EL (cell line): ENCODE results near the gene GLRX5.
"Not testable (repeated sequence)": the region's sequence is repeated elsewhere in the genome, so short reads cannot be mapped to it uniquely, and the experiment has no call there.

Experiments used
- DNase-seq: peaks from one replicate; pipeline ENCODE4 v3.0.0-alpha.2; 2016

GLRX5 gene

DNA sequence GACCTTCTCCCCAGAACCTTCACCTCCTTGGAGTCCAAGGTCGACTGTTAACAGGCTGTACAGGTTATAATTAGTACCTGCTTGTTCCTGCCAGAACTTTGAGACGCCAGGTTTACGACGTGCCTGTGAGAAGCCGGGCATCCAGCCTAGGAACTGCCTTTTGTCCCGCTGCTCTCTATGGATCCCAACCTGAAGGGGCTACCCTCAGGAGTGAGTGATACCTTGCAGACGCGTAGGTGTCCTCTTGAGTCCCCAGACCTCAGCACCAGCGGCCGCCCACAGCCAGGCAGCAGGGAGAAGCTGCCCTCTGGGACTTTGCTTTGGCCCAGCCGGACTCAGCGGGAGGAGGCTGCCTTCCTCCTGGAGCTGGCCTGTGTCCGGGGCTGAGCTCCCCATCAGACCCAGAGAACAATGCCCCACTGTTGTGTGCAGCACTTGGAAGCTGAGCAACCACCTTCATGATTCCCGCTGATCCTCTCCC lies 34.6 kb upstream of the GLRX5 start:
- DNase-seq, result no peak

DNA sequence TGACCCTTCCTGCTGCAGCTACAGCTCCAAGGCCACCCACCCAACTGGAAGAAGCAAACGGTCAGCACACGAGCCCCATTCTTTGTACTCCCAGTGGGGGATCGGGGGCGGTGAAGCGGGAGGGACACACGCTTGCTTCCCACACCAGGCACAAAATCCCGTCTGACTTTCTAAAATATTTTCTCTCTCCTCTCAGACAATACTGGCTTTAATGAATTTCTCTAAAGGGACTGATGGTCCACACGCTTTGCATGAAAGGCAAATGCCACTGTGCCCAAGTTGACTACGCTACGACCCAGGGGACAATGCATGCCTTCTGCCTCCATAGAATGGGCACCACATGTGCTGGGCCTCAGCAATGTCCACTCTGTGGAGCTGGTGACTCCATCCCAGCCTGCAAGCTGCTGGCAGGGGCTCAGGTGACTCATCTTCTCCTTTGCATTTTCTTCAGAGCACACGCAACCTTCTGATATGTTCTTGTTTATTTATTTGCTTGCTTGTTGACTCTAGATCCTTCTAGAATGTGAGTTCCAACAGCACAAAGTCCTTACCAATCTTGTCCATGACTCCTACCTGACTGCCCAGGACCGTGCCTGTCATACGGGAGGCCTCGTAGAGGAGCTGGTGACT lies 34.0 kb upstream of the GLRX5 start:
- DNase-seq, result peak; percentile 86

DNA sequence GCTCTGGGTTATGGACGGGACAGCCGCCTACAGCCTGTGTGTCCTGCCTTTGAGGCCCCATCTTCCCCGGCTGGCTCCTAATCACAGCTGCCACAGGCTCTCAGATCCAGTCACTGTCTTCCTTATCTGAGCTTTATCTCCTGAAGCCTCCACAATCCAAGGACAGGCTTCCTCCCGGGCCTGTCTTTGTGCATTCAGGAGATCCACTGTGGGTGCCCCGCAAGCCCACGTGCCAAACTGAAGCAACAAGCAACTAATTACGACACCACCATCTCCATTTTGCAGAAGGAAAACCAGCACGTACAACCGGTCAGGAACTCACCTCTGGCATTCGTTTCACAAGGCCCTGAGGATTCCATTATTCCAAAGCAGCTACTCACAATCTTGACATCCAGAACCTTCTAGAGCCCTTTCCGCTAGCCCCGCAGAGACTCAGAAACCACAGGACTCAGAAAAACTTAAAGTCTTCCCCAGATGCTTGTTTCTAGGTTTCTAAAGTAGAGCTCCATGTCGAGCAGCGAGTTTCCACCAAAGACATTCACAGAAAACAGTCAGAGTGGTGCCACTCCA lies 32.4 kb upstream of the GLRX5 start:
- DNase-seq, result no peak

DNA sequence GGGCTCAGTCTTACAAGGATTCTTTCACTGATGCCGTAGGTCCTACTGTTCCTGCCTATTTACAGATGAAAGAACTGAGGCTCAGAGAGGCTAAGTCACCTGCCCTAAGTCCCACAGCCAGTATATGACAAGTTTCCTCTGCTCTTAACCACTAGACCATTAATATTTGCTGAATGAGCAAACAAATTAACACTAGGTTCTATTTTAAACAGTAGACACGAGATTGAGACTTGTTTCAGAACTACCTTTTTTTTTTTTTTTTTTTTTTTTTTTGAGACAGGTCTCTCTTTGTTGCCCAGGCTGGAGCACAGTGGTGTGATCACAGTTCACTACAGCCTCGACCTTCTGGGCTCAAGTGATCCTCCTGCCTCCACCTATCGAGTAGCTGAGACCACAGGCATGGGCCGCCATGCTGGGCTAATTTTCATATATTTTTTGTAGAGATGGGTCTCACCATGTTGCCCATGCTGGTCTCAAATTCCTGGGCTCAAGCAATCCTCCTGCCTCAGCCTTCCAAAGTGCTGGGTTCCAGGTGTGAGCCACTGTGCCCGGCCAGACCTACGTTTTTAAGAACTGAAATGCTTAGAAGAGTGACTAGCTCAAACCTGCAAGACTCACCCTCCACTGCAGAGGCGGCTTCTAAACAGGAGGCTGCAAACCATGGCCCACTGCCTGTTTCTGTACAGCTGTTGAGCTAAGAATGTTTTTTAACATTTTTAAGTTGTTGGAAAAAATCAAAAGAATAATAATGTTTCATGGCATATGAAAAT lies 31.3 kb upstream of the GLRX5 start:
- no peak for DNase-seq

DNA sequence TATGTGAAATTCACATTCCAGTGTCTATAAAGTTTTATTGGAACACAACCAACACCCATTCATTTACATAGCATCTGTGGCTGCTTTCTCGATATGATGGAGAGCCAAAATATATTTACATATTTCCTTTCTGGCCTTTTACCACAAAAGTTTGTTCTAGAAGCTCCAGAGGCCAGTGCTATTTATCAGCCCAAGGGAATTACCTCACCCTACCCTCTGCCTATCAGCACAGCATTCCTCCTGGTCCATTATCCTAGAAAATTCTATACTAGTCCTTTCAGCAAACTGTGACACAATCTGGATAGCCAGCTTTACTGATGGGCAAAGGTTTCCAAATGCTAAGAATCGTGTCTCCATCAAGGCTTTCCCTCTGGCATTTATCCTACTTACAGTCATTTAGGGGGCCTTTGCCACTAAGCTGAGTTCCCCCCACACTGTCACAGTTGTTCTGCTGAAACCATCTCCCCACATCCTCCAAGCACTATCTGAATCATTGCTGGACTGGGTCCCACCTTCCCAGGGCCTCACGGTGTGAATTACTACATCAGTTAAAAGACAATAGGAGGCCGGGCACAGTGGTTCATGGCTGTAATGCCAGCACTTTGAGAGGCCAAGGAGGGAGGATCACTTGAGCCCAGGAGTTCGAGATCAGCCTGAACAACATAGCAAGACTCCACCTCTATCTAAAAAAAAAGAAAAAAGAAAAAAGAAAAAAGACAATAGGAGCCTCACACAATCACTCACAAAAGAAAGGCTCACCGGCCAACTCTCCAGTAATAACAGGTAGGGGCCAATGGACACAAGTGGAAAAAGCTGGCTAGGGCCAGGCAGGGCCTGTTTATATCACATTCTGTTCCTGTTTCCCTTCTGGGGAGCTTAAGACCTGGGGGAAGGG lies 30.5 kb upstream of the GLRX5 start:
- peak; percentile 60 for DNase-seq

DNA sequence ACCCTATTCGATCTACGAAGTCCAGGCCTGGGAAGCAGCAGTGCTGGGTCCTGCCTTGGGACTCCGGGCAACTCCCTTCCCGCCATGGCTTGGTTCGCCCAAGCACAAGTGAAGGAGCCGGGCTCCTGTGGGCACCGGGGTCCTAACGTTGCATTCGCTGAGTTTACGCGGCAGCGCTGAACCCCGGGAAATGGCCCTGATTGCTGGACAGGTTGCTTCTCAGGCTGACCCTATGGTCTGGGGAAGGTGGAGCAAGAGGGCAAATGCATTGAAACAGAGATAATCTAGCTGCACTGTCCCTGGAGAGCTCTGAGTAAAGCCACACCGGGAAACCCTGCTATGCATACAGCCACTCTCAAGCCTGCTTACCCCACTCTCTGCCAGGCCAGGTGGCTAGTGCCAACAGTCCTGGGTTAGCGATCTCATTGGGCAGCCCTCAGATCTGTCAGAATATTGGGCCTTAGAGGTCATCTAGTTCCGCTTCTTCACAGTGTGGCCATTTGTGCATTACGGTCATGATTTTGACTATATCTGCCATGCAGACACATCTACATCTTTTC lies 29.7 kb upstream of the GLRX5 start:
- DNase-seq, result no peak

DNA sequence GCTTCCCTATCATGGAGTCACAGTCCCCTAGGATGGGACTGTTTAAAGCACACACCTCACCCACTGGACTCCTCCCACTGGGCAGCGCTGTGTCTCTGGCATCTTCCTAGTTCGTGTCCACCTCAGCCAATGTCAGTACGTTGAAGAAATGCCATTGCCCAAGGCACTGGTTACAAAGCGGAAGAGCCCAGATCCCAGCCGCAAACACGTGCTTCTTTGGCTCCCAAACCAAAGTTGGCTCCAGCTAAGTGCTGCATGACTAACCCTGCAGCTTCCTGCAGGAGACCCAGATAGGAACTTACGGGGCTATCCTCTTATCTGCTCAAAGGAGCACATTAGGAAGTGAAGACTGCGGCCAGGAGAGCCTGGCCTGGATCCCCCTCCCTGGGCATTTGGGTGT lies 27.7 kb upstream of the GLRX5 start:
- peak; percentile 98 for DNase-seq

DNA sequence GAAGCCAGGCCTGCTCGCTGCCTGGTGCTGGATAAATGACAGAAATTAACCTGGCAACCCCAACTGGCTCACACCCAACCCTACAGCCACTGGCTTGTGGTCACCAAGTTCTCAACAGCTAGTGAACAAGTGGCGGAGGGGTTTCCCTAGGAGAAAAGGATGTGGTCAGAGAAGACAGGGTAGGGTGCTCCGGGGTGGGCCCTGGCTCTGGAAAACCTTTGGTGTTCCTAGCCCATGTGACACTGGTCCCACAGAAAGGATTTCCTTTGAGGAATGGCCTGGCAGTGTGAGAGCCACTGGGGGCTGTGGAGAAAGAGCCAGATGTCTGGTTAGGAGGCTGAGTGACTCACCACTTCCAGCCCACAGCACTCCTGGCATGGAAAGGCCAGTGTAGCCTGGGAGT lies 27.1 kb upstream of the GLRX5 start:
- DNase-seq, result peak; percentile 88

DNA sequence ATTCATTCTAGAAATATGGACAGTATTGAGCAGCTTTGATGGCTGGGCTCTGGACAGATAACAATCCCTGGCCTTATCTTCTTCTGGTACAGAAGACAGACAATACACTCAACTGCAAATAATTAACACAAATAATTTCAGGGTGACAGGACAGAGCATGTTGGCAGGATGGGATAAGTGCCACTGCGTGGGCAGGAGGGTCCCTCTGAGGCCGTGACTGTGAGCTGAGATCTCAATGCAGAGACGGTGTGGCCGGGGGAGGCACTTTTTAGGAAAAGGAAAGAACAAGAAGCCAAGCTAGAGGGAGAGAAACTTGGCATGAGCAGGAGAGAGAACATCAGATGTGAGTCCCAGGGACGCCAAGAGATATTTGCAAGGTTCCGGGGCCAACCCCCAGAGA lies 26.5 kb upstream of the GLRX5 start:
- DNase-seq, result no peak

DNA sequence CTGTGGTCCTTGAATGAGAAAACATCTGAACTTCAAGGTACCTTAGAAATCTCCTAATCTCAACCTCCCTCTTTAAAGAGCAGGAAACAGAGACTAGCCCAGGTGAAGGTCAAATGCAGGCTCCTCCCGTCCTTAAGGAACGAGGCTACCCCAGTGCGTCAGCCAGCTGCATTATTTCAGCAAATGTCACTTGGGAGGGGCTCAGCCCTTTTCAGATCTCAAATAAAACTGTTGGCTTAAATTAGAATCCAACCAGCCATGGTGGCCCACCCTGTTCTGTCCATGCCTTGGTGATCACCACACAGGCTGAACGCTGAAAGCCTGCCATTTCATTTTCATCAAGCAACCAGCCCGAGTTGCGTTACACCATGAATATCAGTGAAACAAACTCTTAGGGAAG lies 25.4 kb upstream of the GLRX5 start:
- DNase-seq, result no peak

DNA sequence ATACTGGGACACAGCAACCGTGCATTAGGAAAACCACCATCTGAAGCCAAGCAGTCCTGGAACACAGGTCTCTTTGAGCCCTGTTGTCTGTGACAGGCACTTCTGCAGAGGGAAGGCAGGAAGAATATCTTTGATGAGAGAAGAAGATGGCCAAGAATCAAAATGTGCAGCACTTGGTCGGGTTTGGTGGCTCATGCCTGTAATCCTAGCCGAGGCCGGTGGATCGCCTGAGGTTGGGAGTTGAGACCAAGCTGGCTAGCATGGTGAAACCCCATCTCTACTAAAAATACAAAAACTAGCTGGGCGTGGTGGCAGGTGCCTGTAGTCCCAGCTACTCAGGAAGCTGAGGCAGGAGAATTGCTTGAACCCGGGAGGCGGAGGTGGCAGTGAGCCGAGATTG lies 24.5 kb upstream of the GLRX5 start:
- not testable (repeated sequence) for DNase-seq

DNA sequence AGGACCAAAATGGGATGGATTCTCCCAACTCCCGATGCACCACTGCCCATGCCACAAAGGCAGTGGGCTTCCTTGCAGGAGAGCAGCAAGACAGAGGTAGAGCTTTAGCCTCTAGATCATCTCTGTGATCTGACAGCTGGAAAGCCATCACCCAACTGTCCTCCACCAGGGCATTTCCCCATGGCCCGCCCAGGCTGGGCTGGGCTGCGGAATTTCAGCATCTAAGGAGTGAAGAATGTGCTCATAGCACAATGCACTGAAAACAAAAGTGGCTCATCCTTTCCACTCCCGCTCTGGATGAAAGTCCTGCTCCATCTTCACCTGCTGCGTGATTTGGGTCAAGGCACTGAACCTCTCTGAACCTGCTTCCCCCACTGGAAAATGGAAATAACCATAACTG lies 24.0 kb upstream of the GLRX5 start:
- no peak for DNase-seq

DNA sequence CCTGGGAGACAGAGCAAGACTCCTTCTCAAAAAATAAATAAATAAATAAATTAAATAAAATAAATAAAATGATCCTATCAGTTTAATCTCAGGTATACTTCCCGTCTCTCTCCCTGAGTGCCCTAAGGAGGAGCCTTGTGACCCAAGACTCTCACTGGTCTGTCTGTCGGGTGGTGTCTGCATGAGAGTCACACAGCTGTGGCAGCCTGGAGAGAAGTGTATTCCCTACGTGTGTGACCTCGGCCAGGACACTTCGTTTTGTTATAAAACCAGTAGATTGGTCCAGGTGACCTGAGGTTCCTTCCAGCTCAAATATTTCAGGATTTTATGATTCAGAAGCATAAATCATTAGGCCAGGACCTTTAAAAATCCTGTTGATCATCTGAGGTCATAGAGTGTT lies 23.2 kb upstream of the GLRX5 start:
- DNase-seq, result no peak

DNA sequence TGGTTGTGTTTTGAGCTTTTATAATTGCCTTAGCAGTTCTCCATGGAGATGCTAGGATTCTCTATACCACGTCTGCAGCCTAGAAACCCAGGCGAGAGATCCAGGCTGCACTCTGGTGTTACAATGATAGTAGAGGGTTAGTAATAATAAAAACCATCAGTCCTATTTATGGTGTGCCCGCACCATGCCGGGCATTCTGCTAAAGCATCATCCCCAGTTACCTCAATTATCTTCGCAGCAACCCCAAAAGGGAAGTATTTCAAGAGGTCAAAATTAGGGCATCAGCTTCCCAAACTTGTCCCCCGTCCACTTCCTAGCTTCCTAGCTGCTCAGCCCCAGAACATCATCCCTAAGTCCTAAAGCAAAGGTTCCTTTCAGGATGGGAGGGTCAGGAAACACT lies 21.6 kb upstream of the GLRX5 start:
- DNase-seq, result no peak

DNA sequence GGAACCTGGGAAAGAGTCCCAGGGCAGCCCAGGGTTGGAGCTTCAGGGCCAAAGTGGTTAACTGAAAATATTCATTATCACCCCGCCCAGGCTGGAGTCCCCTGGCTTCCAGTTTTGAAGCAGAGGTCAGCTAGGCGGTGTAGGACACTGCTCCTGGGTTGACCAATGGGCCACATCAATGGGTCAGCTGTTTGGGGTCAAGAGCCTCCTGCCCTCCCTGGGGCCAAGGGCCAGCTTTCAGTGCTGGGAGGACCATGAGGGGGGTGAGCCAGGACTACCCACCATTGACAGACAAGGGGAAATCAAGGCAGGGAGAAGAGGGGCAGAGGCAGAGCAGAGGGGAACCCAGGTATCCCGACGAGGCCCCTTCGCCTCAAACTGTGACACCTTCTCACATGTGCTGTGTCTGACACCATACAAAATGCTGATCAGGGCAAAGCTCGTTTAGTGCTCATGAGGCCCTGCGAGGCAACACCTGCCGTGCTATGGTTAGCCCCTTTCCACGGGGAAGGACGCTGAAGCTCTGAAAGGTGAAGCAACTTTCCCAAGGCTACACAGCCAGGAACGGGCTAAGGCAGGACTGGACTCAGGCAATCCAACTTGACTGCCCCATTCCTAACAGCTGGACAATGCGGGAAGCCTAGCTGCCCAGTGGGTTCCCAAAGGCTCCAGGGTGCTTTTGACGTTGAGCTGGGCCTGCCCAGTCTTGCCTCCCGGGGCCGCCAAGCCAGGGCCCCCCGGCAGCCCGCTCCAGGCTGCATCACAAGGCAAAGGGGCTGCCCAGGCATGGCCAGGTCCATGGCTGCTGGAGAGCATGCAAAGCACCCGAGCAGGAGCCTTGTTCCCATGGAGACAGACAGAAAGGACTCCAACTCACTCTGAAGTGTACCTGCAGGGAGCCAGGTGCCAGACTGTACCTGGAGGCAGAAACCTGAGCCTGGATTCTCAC lies 20.4 kb upstream of the GLRX5 start:
- DNase-seq, result no peak

DNA sequence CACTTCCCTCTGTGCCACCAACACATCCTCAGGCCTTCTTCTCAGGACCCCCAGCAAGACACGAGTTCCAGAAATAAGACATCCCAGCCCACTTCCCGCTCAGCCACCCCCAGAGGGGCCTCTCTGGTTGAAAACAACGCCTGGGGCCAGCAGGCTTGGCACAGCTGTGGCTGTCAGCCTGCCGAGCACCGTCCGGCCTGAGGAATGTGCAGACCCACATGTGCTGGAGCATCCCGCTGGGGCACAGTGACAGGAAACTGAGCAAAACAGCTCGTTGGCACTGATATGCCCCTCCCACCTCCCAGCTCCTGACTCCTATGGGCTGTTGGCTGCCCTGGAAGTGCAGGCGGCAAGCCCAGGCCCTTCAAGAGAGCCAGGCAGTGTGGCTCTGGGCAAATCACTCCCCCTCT lies 19.8 kb upstream of the GLRX5 start:
- DNase-seq, result peak; percentile 84

DNA sequence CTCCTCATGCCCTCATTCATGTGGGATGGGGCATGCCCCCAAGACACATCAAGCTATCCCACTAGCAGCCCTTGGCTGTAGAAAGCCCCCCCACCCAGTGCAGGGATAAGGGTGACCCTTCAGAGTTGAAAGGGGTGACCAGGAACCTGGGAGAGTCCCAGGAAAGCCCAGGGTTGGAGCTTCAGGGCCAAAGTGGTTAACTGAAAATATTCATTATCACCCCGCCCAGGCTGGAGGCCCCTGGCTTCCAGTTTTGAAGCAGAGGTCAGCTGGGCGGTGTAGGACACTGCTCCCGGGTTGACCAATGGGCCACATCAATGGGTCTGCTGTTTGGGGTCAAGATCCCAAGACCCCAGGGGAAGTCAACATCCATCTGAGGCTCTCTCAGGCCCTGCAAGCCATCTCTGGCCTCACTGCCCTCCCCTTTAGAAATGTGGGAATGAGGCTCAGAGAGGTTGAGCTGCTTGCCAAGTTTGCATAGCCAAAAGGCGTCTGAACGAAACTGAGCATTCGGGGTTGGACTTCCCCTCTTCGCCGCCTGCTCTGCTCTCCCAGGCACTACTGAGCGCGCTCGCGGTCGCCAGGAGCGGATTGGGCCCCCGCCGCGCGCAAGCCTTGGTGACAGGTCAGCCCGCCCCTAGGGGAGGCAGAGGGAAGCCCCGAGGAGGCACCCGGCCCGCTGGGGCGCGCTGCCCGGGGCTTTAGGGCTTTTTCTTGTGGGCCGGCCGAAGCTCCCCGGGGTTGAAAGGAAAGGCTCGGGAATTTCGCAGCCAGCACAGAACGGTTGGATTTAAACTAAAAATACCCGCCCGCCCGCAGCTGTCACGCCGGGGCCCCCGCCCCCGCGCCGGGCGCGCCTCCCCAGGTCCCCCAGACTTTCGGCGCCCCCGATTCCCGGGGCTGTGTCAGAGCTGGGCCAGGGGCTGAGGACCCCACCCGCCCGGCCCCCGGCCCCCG lies 19.0 kb upstream of the GLRX5 start:
- DNase-seq, result peak; percentile 72

DNA sequence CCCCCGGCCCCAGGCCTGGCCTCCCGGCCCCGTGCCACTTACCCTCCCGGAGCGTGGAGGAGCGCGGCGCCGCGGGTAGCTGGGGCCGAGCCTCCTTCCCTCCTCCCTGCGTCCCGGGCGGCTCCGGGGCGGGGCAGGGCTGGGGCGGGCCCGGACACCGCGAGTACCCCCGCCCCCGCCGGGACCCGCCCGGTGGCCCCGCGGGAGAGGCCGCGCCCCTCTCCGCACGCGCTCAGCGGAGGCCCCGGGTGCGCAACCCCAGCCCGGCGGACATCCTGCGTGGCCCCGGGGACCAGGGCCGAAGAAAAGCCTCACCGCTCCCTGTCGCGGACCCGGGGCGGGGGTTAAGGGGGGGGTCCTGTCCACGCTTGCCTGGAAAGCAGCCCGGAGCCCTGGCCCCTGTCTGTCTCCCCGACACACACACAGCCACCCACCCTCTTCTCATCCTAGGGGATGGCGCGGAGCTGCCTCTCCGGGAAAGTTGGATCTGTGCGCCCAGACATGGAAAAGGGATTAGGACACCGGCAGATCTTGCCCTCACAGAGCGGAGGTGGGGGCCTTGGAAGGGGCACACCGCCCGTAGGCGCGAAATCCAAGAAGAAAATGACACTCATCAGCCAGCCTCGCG lies 18.2 kb upstream of the GLRX5 start, which contains the start of gene SYNE3:
TSS of gene SYNE3 (minus strand) at position 97 of the 628 bp plus-strand sequence. CDS start 40,829 bp downstream, outside the sequence.
- DNase-seq, result peak; percentile 56

DNA sequence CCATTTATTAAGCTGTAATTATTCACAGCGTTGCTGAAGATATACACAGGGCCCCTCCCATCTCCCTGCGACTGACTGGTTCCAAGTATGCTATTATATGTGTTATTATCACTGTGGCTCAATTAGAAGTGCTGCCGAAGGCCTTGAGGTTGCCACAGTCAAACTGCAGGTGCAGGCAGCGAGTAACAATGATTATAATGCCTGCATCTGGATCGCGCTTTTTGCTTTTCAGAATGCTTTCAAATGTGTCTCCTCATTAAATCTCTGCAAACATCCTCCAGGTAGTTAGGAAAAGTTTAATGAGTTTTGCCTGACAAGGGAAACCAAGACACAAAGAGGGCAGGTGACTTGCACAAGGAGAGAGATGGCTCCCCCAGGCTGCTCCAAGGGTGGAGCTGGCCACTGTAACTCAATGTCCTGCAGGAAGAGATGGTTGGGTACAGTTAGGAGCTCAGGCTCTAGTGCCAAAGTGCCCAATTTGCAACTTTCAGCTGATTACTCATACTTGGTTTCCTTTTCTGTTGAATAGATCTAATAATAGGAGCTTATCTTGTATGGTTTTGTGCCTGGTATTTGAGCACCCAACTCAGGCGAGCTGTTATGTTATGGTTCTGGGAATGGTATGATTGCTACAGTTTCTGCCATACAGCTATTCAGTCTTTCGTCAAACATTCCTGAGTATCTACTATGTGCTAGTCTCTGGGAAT lies 16.7 kb upstream of the GLRX5 start:
- DNase-seq, result no peak
